HepG2 (cell line): ENCODE results near the gene AAGAB.

Experiments used
- CHD2 ChIP-seq: IDR thresholded peaks from 2 replicates; pipeline ENCODE4 v1.6.1; 2011; ENCODE audit warnings: low read depth, low read length, improper control_type of control experiment
- FOSL1 ChIP-seq: sonication (generic); formaldehyde crosslinking; IDR thresholded peaks from 2 replicates; pipeline ENCODE4 v1.9.0; 2021; ENCODE audit warnings: missing genetic modification reagents, borderline replicate concordance
- HCFC1 ChIP-seq: fragments of 150-350 bp; IDR thresholded peaks from 2 replicates; pipeline ENCODE4 v1.6.1; 2014; ENCODE audit warnings: low read depth, low read length
- HMGA1 ChIP-seq: sonication (generic); formaldehyde crosslinking; conservative IDR thresholded peaks from 2 replicates; pipeline ENCODE4 v1.4.0; 2020; ENCODE audit warnings: missing genetic modification reagents
- HNRNPL ChIP-seq: fragments of 200-400 bp; formaldehyde crosslinking; IDR thresholded peaks from 2 replicates; pipeline ENCODE4 v1.6.1; 2017; ENCODE audit warnings: mild to moderate bottlenecking, low read depth, low read length
- IKZF4 ChIP-seq: sonication (generic); formaldehyde crosslinking; IDR thresholded peaks from 2 replicates; pipeline ENCODE4 v1.5.1; 2020; ENCODE audit warnings: borderline replicate concordance, mild to moderate bottlenecking, low read depth, missing genetic modification reagents; ENCODE audit errors: not compliant biosample characterization
- MXI1 ChIP-seq: IDR thresholded peaks from 3 replicates; pipeline ENCODE4 v1.6.1; 2012; ENCODE audit warnings: low read depth, low read length, inconsistent platforms, borderline replicate concordance
- MYC ChIP-seq: sonication (generic); formaldehyde crosslinking; IDR thresholded peaks from 2 replicates; pipeline ENCODE4 v1.9.0; 2021; ENCODE audit warnings: missing genetic modification reagents, borderline replicate concordance
- POLR2A ChIP-seq, 2 experiments: IDR thresholded peaks; 2 replicates each; pipeline ENCODE4 v1.6.1; 2011; ENCODE audit warnings: low read depth in 2 of 2, low read length in 2 of 2, mild to moderate bottlenecking in 1 of 2, moderate library complexity in 1 of 2; ENCODE audit not compliant: insufficient read depth in 1 of 2
- RFX5 ChIP-seq: IDR thresholded peaks from 2 replicates; pipeline ENCODE4 v1.6.1; 2011; ENCODE audit warnings: low read depth, low read length, improper control_type of control experiment
- SUZ12 ChIP-seq: fragments of 150-350 bp; IDR thresholded peaks from 2 replicates; pipeline ENCODE4 v1.6.1; 2014; ENCODE audit warnings: low read depth, low read length
- YY1 ChIP-seq: IDR thresholded peaks from 2 replicates; pipeline ENCODE4 v1.6.1; 2011; ENCODE audit warnings: low read length, low read depth, moderate library complexity, mild to moderate bottlenecking; ENCODE audit not compliant: insufficient read depth, insufficient replicate concordance
- ZNF274 ChIP-seq: sonication (generic); formaldehyde crosslinking; IDR thresholded peaks from 2 replicates; pipeline ENCODE4 v1.5.1; 2020; ENCODE audit warnings: mild to moderate bottlenecking, missing genetic modification reagents
- ZNF431 ChIP-seq: sonication (generic); formaldehyde crosslinking; IDR thresholded peaks from 2 replicates; pipeline ENCODE4 v1.9.0; 2022; ENCODE audit warnings: missing genetic modification reagents, low read depth, mild to moderate bottlenecking, borderline replicate concordance

- TF ChIP-seq SUZ12: no peak
- no peak for TF ChIP-seq MXI1
- TF ChIP-seq ZNF431: no peak
- TF ChIP-seq FOSL1 (CRISPR knock-in tag): no peak
- no peak for TF ChIP-seq HMGA1 (CRISPR knock-in tag)
- TF ChIP-seq IKZF4 (CRISPR knock-in tag): no peak
- TF ChIP-seq CHD2: no peak
- no peak for TF ChIP-seq MYC (CRISPR knock-in tag)
- TF ChIP-seq HCFC1: no peak
- TF ChIP-seq POLR2A (IDR thresholded peaks at IDR 0.05; ENCODE audit: insufficient read depth in 1 of 2, low read depth in 2 of 2, low read length in 2 of 2): no peak
- TF ChIP-seq HNRNPL: no peak
- no peak for TF ChIP-seq ZNF274 (CRISPR knock-in tag)
- no peak for TF ChIP-seq RFX5
- TF ChIP-seq YY1: no peak
Observed at GRCh38 chr15:67170143-67170925, 84.1 kb downstream of the AAGAB start.
